Activated CD4-positive, alpha-beta T cell treated with anti-CD3 and anti-CD28 coated beads for 4 hours (primary cell): Measurements from ENCODE around the gene LRRC61.
"Not testable (repeated sequence)": the region's sequence is repeated elsewhere in the genome, so short reads cannot be mapped to it uniquely, and the experiment has no call there.

Experiments used
- DNase-seq, 2 donors: peaks; one replicate each; pipeline ENCODE4 v3.0.0-alpha.2; 2020

LRRC61 gene

GRCh38 chr7:150322833-150323681 lies at the start of gene LRRC61, which contains the start of gene ACTR3C:
Gene LRRC61, plus strand, starts transcription at chr7:150323355. Its CDS starts 13,507 bp downstream, at chr7:150336862.
Gene ACTR3C, minus strand, starts transcription at chr7:150323545. Its CDS starts 28,249 bp downstream, at chr7:150295296.
- DNase-seq = peak; percentile 54 to 64

- peak; percentile 5 to 33 for DNase-seq
Observed at GRCh38 chr7:150276132-150276695, 46.9 kb upstream of the LRRC61 start.

GRCh38 chr7:150278383-150278782 lies 44.8 kb upstream of the LRRC61 start:
- DNase-seq = not testable (repeated sequence)

DNA sequence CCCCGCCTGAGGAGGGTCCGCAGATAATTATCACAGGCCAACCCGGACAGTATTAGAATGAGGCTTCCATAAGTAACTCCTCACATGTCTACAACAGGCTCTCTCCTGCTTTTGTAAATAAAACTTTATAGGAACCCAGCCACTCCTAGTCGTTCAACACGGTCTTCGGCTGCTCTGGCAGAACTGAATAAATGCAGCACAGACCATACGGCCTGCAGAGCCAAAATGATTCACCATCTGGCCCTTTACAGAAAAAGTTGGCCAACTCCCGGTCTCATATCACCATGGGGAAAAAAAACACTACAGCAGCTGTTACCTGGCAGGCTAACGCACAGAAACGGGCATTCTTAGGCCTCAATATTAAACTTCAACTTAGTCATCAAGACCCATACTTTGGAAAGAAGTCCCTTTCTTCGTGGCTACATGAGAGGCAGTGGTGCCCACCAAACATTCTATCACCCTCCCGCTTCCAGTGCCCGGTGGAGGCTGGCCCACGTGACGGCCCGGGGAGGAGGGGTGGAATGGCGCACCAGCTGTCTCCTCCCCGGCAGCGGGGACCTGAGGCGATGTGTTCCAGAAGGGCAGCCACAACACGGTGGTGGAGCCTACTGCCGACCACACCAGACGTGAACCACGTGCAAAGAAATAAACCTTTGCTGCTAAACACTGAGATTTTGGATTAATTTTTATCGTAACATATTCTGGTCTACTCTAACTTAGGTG lies 41.3 kb upstream of the LRRC61 start:
- DNase-seq = not testable (repeated sequence)

DNA sequence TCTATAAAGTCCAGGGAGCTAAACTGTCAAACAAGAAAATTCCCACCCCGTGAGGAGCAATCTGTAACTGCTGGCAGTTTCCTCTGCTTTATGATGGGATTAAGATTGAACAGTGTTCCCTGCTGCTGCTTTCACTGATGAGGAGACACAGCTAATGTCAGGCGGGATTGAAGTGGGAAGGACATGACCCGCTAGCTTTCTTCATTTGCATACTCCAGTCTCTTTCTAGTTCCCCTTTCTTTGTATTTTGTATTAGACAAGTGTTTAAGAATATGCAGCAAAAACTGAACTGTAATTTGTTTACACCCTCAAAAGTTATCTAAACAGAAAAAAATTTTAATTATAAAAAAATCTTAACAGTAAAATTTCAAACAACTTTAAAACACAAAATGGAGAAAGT lies 40.0 kb upstream of the LRRC61 start:
- not testable (repeated sequence) for DNase-seq

GRCh38 chr7:150283608-150284007 lies 39.5 kb upstream of the LRRC61 start:
- not testable (repeated sequence) for DNase-seq

DNA sequence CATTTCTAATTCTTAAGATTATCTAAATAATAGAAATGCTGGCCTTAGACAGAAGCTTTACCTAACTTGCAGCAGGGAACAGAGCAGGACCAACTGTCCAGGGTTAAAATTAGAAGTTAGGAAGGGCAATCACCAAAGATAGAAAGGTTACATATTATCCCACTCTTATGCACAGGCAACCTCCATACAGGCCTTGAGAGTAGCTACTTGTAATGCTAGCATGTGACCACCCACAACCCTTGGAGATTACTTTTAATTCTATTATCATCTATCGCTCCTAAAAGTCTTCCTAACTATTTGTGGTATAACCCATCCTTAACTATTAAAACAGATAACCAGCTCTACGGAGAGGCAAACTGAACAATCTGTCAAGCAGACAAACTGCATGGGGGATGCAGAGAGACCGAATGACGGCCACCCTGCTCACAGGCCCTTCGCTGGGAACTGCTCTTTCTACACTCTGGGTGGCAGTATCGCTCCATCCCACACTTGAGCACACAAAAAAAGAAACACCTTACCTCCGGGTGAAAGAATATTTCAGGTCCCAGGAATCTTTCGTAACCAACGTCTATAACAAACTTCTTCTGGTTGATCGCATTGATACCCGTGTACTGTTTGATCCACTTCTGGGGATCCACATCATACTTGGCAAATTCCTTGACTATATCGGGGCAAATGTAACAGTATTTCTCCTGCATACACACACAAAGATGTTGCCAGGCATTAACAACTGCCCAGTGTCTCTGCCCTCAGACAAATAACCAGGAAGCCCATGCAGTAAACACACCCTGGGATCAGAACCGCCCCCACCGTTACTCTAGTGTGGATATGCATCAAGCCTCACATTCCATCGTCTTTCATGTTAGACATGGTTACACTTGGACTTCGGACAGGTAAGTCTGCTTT lies 37.1 kb upstream of the LRRC61 start:
- peak in 1 of 2 donors; percentile 26 for DNase-seq

- DNase-seq = not testable (repeated sequence)
Observed at GRCh38 chr7:150287815-150288214, 35.3 kb upstream of the LRRC61 start.

DNA sequence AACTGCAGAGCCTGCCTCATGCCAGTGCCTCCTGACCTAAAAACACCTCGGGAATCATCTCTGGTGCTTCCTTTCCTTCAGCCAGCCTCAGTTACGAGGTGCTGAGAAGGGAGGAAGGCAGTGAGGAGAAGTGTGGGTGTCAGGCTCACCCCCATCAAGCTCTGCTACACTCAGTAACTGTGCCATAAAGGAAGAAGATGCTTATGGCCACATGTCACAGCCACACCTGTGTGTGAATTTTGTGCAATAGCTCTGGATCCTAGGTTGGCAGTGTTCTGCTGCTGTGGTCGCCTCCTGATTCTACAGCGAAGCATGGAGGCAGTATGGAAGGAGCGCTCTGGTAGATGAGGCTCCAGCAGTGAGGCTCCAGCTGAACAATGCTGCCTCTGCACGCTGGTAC lies 34.3 kb upstream of the LRRC61 start:
- DNase-seq = not testable (repeated sequence)

- not testable (repeated sequence) for DNase-seq
Observed at GRCh38 chr7:150290317-150290716, 32.8 kb upstream of the LRRC61 start.

DNA sequence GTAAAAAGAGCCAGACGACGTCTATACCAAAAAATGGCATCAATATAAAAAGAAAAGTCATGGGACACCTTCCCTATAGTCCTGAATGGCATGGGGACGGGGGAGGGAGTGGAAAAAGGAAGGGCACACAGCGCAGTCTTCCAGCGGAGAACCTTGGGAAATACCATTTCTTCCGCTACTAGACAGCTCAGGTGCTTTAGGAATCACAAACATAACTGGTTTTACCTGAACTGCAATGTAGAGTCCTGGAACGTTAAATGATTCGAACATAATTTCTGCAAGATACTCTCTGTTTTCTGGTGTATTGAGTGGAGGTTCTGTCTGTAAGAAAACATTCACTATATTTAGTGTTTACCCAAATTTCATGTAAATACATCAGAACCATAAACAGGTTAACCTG lies 28.1 kb upstream of the LRRC61 start:
- DNase-seq = not testable (repeated sequence)

- not testable (repeated sequence) for DNase-seq
Observed at GRCh38 chr7:150295614-150296013, 27.5 kb upstream of the LRRC61 start.

DNA sequence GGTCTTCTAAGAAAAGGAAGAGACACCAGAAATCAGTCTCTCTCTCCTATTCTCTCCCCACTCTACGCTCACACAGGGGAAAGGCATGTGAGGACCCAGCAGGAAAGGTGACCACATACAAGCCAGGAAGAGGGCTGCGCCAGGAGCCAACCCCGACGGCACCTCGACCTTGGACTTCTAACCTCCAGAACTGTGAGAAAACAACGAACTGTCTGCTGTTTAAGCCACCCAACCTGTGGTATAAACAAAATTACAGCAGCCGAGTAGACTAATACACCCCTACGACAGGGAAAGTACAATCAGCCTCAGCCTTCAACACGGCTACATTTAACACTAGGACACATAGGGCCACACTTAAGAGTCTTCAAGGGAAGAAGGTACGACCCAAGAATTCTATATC lies 26.4 kb upstream of the LRRC61 start:
- not testable (repeated sequence) for DNase-seq

DNA sequence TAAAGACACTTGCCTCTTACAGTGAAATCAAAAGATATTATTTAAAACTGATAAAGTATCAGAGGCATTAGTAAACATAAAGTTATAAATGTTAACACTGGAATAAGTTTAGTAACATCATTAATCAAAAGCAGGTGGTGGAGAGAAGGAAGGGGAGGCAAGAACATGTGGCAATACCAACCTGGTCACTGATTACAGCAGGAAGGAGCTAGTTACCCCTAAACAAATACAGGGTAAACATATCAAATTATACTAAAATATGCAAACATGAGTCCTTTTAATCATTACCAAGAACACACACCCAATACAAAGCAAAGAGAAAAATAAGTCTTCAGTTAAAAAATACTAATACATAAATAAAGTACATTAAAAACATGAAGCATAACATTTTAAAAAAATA lies 25.2 kb upstream of the LRRC61 start:
- not testable (repeated sequence) for DNase-seq

GRCh38 chr7:150302908-150303310 lies 20.2 kb upstream of the LRRC61 start:
- not testable (repeated sequence) for DNase-seq

GRCh38 chr7:150304499-150305258 lies 18.5 kb upstream of the LRRC61 start:
- DNase-seq = not testable (repeated sequence)

DNA sequence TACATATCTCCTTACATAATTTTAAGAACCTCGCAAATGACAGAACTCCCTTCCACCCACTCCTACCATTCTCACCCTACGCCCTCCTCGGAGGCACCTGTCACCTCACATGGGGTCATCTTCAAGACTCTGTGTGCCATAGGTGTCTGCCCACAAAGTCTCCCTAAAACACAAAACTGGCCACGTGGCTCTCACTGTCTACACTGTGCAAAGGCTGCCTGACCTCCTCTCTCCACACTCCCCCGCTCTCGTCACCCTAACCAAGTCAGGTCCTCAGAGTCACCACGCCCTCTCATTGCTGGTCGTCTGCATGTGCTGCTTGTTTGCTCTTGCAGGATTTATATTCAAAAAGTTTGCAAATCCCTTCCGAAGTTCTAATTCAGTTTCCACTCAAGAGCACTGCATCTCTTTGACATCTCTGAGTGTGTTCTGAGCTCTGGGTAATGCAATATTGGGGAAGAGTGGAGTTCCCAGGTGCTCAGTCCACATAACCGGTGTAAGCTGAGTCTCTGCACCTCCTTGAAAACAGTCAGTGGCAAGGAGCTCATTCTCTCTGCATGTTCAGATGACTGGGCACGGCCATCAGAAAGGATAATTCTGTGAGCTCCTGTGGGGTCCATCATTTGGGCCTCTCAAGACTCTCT lies 17.8 kb upstream of the LRRC61 start:
- DNase-seq = not testable (repeated sequence)

DNA sequence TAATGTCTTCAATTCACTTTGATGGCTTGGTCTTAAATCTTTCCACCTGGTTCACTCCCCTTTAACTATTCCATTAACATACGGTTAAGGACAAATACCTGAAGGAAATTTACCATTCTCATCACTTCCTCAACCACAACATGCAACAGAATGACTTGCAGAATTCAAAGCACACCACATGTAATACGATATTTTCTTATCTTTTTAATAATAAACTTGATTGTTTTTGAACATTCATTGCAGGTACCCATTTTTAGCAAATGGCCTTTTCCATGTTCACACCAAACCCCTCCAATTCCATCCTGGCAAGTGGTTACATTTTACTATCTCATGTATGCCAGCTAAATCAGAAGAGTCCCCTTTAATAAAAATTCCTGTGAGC lies 17.3 kb upstream of the LRRC61 start:
- not testable (repeated sequence) for DNase-seq

DNA sequence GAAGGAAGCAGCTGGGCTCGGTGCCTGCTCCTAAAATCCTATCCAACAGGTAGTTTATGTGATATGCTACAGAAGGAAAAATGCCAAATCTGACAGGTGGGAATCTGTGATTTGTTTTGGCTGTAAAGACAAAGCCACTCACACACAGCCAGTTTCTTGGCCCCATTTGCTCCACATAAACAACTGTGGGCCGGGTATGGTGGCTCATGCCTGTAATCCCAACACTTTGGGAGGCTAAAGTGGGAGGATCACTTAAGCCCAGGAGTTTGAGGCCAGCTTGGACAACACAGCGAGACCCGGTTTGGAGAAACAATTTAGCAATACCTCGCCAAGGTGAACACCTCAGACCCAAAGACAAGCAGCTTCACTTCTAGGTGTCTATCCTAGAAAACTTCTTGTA lies 16.8 kb upstream of the LRRC61 start:
- DNase-seq = not testable (repeated sequence)

GRCh38 chr7:150307129-150307528 lies 16.0 kb upstream of the LRRC61 start:
- no peak for DNase-seq

GRCh38 chr7:150307904-150308303 lies 15.3 kb upstream of the LRRC61 start:
- no peak for DNase-seq
